HG03103 (cell line): Measurements from ENCODE around the gene TMPRSS9.
"Not testable (repeated sequence)": the region's sequence is repeated elsewhere in the genome, so short reads cannot be mapped to it uniquely, and the experiment has no call there.

ENCODE experiments used
- ATAC-seq: cut with Tn5 transposase; IDR thresholded peaks from one replicate; pipeline ENCODE4 v1.9.1; 2021; ENCODE audit warnings: low read depth; ENCODE audit not compliant: unreplicated experiment

The TMPRSS9 gene

DNA sequence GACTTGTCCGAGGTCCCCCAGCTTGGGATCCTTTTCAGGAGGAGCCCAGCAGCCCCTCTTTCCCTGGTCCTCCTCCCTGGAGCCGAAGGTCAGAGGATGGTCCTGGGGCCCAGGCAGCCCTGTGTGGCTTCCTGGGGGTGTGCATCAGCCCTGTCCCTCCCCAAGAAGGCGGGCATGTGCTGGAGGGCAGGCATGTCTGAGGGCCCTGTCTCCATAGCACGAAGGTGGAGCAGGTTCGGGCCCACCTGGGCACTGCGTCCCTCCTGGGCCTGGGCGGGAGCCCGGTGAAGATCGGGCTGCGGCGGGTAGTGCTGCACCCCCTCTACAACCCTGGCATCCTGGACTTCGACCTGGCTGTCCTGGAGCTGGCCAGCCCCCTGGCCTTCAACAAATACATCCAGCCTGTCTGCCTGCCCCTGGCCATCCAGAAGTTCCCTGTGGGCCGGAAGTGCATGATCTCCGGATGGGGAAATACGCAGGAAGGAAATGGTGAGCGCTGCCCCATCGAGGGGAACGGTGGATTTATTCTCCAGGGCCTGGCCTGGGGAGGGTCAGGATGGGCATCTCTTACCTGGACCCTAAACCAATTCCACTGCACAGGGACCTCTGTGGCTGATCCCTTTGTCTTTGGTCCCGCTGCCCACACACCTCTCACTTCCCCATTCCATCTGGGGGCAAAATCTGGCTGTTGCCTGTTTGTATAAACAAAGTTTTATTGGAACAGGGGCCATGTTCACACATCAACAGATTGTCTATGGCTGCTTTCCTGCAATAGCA is 56.4 kb downstream of the TMPRSS9 start:
- no peak for ATAC-seq

DNA sequence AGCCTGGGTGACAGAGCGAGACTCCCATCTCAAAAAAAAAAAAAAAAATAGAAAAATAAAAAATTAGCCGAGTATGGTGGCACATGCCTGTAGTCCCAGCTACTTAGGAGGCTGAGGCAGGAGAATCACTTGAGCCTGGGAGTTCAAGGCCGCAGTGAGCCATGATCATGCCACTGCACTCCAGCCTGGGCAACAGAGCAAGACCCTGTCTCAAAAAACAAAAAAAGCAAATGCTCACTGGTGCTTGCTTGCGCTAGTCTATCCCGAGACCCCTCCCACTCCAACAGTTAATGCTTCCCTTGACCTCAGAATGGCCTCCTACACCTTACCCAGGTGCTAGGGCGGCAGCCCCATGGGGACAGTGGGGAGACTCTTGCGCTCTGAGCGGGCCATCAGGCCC is 57.4 kb downstream of the TMPRSS9 start:
- ATAC-seq: not testable (repeated sequence)

DNA sequence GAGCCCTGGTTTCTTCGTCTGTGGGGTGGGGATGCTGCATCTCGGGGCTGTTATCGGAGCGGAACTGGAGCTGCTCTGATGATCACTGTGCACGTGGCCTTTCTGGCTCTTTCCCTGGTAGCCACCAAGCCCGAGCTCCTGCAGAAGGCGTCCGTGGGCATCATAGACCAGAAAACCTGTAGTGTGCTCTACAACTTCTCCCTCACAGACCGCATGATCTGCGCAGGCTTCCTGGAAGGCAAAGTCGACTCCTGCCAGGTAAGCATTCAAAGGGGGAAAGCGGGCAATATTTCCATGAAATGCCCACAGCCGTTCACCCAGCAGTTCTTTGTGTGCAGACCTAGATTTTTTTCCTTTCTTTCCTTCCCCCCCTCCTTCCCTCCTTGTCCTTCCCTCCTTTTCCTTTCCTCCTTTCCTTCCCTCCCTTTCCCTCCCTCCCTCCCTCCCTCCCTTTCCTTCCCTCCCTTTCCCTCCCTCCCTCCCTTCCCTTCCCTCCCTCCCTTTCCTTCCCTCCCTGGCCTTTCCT is 57.9 kb downstream of the TMPRSS9 start:
- no peak for ATAC-seq

DNA sequence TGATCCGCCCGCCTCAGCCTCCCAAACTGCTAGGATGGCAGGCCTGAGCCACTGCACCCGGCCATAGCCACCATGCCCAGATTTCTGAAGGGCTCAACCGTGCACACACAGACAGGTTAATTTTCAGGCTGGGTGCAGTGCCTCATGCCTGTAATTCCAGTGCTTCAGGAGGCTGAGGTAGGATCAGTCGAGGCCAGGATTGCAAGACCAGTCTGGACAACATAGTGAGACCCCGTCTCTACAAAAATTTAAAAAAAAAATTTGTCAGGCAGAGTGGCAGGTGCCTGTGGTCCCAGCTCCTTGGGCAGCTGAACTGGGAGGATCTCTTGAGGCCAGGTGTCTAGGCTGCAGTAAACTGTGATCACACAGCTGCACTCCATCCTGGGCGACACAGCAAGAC is 59.7 kb downstream of the TMPRSS9 start:
- no peak for ATAC-seq

DNA sequence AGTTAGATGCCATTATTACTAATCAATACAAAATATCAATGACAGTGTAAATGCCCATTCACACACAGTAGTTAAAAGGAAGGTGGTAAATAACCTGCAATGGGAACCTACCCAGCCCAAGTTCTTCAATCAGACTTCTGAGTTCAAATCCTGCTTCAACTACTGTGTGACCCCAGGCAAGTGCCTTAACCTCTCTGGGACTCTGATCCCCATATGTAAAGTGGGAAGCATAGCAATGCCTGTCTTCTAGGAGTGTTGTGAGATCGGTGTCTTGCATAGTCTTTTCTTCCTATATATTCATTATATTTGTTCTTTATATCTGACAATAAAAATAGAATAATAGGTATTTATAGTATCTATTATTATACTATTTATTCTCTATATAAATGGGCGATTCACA is 60.4 kb downstream of the TMPRSS9 start:
- no peak for ATAC-seq

DNA sequence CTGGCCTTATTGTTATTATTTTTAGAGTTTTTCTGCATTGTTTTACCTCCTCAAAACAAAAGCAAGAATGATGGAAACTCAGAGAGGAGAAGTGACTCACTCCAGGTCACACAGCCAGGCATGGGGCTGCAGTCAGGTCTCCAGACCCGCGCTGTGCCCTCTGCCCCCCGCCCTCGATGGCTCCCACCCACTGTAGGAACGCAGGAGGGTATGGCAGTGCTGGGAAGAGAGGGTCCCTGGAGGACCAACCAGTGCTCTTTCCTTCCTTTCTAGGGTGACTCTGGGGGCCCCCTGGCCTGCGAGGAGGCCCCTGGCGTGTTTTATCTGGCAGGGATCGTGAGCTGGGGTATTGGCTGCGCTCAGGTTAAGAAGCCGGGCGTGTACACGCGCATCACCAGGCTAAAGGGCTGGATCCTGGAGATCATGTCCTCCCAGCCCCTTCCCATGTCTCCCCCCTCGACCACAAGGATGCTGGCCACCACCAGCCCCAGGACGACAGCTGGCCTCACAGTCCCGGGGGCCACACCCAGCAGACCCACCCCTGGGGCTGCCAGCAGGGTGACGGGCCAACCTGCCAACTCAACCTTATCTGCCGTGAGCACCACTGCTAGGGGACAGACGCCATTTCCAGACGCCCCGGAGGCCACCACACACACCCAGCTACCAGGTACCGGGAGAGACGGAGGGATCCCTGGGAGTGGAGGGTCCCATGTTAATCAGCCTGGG is 61.7 kb downstream of the TMPRSS9 start:
- ATAC-seq: no peak

DNA sequence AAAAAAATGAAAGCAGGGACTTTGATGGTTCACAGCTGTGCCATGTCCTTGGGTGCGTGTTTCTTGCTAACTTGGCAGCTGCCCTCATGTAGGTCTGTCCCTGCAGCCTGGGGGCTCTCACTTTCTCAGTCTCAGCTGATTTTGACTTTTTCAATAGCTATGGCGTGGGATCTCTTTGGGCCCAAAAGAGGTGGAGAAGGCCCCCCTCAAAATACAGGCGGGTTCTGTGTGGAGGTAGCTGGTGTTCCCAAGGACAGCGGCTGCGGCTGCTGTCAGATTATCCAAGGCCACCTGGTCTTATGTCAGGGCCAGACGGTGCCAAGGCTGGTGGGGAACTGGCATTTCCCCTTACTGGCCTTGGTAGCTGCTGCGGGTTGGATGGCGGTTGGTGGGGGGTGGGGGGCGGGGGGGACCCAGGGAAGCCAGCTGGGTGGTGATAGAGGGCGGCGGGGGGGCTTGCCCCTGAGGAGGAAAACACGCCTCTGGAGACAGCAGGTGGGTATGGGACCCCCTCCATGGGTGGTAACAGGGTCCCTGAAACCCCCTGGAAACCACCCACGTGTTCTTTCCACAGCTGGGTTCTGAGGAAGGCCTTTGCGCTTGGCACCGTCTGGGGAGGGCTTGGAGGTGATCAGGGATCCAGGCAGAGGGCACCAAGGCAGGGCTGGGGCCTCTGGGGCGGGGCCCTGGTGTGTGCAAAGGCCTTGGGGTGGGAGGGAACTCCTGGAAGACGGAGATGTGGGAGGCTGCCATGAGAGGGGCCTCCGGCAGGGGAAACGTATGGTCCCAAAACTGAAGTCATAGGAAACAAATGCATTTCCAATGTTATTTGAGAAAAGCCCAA is 63.2 kb downstream of the TMPRSS9 start:
- ATAC-seq: no peak

DNA sequence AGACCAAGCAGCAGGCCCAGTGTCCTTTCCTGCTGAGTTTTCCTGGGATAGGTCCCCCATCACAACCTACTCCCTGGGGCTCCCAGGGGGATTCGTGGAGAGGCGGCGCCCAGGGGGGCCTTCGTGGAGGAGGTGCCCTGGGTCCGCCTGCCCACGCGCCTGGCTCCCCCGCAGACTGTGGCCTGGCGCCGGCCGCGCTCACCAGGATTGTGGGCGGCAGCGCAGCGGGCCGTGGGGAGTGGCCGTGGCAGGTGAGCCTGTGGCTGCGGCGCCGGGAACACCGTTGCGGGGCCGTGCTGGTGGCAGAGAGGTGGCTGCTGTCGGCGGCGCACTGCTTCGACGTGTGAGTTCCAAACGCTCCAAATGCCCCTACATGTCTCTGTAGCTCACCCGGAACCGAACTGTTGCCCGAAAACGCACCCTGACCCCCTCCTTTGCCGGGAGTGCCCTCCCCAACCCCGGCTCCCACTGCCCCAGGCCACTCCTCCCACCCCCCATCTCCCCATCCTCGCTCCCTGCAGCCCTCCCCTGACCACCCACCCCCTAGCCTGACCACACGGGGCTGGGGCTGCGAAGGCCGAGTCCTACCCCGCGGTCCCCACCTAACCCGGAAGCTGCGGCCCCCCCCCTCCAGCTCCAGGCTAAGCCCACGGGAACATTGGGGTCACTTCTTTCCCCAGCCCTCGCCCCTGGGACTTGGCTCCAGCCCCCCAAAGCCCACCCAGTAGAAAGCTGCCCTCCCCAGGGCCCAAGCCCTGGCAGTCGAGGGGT is 64.0 kb downstream of the TMPRSS9 start:
- ATAC-seq: no peak

DNA sequence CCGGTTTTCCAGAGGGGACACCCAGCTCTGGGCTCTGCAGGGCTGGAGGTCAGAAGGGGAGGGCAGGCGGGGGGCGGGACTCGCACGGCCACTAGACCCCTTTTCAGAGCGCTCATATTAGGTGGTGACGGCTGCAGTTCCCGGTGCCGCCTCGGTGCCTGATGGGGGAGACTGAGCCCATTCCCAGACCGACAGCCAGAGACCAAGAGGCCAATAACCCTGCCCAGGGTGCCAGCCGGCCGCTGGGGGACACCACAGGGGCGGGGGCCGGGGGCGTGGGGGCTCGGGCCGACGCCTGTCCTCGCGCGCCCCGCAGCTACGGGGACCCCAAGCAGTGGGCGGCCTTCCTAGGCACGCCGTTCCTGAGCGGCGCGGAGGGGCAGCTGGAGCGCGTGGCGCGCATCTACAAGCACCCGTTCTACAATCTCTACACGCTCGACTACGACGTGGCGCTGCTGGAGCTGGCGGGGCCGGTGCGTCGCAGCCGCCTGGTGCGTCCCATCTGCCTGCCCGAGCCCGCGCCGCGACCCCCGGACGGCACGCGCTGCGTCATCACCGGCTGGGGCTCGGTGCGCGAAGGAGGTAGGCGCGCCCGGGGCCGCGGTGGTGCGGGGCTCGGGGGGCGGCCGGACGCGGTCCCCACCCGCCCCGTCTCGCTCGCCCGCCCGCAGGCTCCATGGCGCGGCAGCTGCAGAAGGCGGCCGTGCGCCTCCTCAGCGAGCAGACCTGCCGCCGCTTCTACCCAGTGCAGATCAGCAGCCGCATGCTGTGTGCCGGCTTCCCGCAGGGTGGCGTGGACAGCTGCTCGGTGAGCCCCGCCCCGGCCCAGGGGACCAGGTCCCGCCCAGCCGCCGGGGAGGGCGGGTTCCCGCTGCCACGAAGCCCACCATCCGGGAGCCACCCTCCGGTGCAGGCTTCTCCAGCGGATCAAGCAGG is 64.9 kb downstream of the TMPRSS9 start:
- no peak for ATAC-seq

DNA sequence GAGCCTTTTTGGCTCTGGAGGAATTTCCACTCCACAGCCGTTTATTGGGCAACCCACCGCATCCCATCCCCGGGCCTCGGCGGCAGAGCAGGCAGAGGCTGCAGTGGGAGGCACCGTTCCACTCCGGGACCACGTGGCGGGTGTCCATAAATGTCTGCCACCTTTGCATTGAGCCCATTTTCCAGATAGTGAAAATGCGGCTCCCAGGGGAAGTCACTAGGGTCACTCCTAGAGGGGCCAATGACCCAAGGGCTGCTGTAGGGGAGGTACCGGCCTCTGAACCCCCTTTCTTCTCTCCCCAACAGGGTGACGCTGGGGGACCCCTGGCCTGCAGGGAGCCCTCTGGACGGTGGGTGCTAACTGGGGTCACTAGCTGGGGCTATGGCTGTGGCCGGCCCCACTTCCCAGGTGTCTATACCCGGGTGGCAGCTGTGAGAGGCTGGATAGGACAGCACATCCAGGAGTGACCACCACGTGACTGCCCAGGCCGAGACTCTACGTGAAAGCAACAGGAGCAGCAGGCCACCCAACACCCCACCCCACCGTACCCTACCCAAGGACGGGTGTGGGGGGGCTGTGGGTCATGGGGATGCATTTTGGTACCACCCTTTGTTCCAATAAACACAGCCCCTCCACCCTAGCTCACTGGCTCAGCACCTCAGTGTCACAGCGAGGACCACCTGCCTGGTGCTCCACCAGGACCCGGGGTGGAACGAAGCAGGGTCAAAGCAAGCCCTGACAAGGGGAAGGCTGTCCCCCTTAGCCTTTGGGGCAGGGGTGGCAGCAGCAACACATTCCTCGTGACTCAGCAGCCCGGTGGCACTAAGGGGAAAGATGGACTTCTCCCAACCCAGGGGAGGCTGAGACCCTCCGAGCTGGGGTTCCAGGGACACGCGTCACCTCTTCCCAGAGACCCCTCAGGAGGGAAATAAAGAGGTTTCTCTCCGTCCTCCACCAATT is 65.8 kb downstream of the TMPRSS9 start:
- no peak for ATAC-seq

DNA sequence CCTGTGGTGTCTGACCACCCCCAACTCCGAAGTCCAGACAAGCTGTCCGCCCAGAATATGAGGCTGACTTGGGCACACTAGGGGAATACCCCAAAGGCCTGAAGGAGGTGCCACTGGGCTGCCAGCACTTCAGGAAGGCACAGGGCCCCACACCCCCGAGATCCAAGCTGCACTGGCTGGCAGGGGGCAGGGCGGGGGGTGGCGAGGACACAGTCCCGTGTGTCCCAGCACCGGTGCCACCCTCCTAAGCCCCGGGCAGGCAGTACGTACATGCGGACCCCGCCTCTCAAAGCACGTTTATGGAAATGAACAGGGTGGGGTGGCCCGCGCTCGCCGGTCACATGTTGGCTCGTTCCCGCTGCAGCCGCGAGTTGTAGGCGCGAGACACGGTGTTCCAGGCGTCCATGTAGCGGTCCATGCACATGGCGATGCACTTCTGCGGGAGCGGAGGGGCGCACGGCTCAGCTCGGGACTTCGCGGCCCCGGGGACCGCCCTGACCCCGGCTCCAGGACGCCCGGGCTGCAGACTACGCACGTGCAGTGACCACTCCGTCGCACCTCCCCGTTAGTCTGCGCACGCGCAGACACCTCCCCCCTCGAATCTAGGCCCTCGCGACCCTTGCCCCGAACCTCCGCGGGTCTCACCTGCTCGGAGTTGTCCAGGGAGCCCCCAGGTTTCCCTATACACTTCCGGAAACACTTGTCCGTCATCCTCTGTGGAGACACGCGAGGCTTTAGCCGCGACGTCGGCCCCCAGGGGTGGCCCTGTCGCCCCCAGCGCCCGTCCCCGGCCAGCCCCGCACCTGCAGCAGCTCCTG is 66.8 kb downstream of the TMPRSS9 start:
- peak; percentile 13 for ATAC-seq

DNA sequence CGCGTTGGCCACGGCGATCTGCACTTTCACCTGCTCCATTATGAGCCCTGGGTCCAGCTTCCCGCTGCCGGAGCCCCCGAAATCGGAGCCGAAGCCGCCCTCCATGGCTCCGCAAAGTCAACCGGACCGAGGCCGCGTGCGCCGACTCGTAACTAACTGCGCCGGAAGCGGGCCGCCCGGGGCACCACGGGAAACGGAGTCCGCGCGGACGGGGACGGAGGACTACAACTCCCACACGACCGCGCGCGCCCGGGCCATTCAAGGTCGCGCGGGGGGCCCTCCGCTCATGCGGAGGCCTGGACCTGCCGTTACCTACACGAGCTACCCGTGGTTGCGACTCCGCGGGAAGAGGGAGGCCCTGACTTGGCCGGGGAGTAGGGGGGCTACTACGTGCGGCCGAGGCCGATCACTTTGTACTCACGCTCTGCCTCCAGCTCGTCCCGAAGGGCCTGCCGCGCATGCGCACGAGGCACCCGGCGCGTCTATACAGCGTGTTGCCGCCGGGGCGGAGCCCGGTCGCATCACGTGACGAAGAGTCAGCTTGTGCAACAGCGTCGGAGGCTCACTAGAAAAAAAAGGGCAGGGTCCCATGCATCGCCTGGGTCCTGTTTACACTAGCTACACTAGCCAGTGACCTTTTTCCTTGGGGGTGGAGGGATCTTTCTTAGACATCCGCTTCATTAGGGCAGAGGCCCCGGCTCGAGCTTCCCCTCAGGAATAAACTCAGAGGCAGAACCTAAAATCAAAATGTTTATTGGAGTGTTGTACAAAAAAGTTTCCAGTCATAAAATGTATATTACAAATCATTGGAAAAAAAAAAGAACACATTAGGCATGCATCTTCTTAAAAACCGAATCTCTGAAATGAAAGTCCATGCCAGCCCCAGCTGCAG is 67.6 kb downstream of the TMPRSS9 start, which contains the start of gene TIMM13:
TSS of gene TIMM13 (minus strand) at position 158 of the 892 bp plus-strand sequence. CDS start at position 105, 53 bp downstream.
- peak; percentile 67 for ATAC-seq

DNA sequence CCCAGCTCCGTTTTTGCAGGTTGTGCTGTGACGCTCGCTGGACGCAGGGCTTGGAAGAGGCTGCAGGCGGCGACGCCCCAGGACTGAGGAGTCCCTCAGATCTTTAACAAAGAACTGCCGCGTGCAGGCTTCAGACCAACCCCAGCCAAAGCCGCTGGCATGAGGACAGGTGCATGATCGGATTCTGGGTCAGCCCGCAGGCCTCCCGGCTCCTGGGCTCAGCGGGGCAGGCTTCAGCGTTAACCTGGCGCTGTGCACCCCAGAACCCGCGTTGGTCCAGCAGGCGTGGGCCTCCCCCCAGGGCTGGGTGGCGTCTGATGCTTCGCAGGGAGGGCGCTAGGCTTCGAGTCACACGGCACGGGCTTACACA is 68.2 kb downstream of the TMPRSS9 start:
- no peak for ATAC-seq

DNA sequence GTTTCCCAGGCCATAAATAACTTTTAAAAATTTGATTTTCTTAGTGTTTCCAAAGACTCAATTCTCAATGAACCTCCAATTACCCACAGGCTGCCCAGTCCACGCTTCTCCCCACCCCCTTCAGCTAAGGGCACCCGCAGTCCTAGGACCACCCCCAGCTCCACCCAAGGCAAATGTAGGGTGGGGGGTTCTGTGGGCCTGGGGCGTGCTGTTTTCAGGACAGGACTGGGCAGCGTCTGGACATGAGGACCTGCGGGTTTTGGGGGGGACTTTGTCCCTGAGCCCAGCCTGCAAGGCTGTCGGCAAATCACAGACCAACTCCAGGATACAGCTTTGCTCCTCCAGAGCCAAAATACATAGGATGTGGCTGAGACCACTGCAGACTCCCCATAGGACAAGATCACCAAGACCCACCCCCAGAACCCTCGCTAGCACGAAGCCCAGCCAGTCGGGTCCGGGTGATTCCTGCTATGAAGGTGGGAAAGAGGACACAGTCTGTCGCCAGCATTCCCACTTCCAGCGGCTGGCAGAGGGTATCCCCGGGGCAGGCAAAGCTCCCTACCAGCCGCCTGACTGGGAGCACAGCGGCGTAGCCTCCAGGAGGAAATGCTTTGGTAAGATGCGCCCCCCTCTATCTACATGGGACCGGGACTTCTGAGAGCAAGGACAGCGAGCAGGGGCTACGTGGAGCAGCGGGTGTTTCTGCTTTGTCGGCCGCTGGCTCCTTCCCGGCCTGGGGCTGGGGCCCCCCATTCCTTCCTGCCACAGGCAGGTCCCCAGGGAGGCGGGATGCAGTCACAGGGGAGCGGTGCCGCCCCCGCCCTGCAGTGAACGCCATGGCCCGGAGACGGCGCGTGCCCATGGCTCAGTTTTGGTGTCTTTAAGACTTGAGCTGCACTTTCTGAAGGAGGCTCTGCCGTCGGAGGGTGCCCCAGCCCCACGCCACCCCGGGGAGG is 69.0 kb downstream of the TMPRSS9 start:
- no peak for ATAC-seq

DNA sequence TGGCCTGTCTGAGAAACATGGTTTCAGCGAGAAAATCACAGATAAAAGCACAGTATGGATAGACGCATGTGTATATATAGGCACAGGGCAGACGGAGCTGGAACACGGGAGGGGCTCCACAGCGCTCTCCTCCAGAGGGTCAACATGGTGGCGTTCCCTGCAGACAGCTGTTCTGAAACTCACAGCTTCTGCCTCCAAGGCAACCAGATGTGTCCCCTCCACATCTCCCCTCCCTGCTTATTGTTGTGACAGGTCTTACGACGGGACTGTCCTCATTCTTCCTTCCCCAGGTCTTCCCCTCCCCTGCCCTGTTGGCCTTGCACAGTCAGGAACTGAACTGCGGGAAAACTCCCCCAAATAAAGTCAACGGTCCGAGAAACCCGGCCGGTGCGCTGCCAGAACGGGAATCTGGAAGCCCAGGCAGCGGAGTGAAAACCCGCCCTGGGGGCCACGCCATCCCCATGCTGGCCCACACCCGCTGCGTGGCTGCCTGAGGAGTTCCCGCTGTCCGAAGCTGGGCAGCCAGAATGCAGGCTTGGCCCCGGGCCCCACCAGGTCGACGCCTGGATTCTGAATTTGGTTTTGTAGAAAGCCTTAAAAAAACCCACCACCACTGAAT is 70.0 kb downstream of the TMPRSS9 start:
- no peak for ATAC-seq
